GM19468 (cell line): Measurements from ENCODE around the gene BID.

Experiments
- ATAC-seq: cut with Tn5 transposase; IDR thresholded peaks from one replicate; pipeline ENCODE4 v1.9.1; 2021; ENCODE audit warnings: mild to moderate bottlenecking, moderate library complexity, moderate number of reproducible peaks; ENCODE audit not compliant: unreplicated experiment; ENCODE audit errors: extremely low read depth

Gene BID

GRCh38 chr22:17774206-17774925, at the start of gene BID:
TSS of gene BID (minus strand) at chr22:17774469. CDS start at chr22:17750116, 24,353 bp downstream.
- no peak for ATAC-seq

GRCh38 chr22:17823964-17824363, 49.7 kb upstream of the BID start:
- ATAC-seq: no peak

GRCh38 chr22:17823226-17823625, 49.0 kb upstream of the BID start:
- no peak for ATAC-seq

GRCh38 chr22:17822087-17822486, 47.8 kb upstream of the BID start:
- ATAC-seq: no peak

- no peak for ATAC-seq
Measured at GRCh38 chr22:17820879-17821439, 46.7 kb upstream of the BID start.

GRCh38 chr22:17818649-17819048, 44.4 kb upstream of the BID start:
- no peak for ATAC-seq

GRCh38 chr22:17818180-17818579, 43.9 kb upstream of the BID start:
- ATAC-seq: no peak

- no peak for ATAC-seq
Measured at GRCh38 chr22:17817511-17818065, 43.3 kb upstream of the BID start.

GRCh38 chr22:17817079-17817478, 42.8 kb upstream of the BID start:
- no peak for ATAC-seq

GRCh38 chr22:17816649-17817048, 42.4 kb upstream of the BID start:
- ATAC-seq: no peak

GRCh38 chr22:17815703-17816254, 41.5 kb upstream of the BID start:
- ATAC-seq: no peak

GRCh38 chr22:17814830-17815229, 40.6 kb upstream of the BID start:
- ATAC-seq: no peak

GRCh38 chr22:17814084-17814483, 39.8 kb upstream of the BID start:
- ATAC-seq: no peak

GRCh38 chr22:17811119-17811518, 36.9 kb upstream of the BID start:
- no peak for ATAC-seq

- no peak for ATAC-seq
Measured at GRCh38 chr22:17810570-17811116, 36.4 kb upstream of the BID start.

- ATAC-seq: no peak
Measured at GRCh38 chr22:17808693-17809403, 34.6 kb upstream of the BID start.

- ATAC-seq: no peak
Measured at GRCh38 chr22:17807578-17808410, 33.5 kb upstream of the BID start.

- no peak for ATAC-seq
Measured at GRCh38 chr22:17807086-17807485, 32.8 kb upstream of the BID start.

GRCh38 chr22:17806437-17806836, 32.2 kb upstream of the BID start:
- no peak for ATAC-seq
